HG02623 (cell line): ENCODE results near the gene SLC24A4.

Experiments
- ATAC-seq: cut with Tn5 transposase; IDR thresholded peaks from one replicate; pipeline ENCODE4 v1.9.1; 2021; ENCODE audit warnings: moderate library complexity; ENCODE audit not compliant: unreplicated experiment

Gene SLC24A4

GRCh38 chr14:92323011-92323915 is at the start of gene SLC24A4:
Gene SLC24A4, plus strand, starts transcription at chr14:92323165. Its CDS starts 666 bp downstream, at chr14:92323831.
- no peak for ATAC-seq

GRCh38 chr14:92273166-92273565 is 49.8 kb upstream of the SLC24A4 start:
- no peak for ATAC-seq

GRCh38 chr14:92274055-92274454 is 48.9 kb upstream of the SLC24A4 start:
- no peak for ATAC-seq

- no peak for ATAC-seq
Measured at GRCh38 chr14:92276074-92276473, 46.9 kb upstream of the SLC24A4 start.

- no peak for ATAC-seq
Measured at GRCh38 chr14:92277031-92277430, 45.9 kb upstream of the SLC24A4 start.

- ATAC-seq: no peak
Measured at GRCh38 chr14:92280554-92281262, 42.3 kb upstream of the SLC24A4 start.

GRCh38 chr14:92282669-92283068 is 40.3 kb upstream of the SLC24A4 start:
- no peak for ATAC-seq

- no peak for ATAC-seq
Measured at GRCh38 chr14:92285311-92285710, 37.7 kb upstream of the SLC24A4 start.

GRCh38 chr14:92287987-92288386 is 35.0 kb upstream of the SLC24A4 start:
- ATAC-seq: no peak

GRCh38 chr14:92288994-92289660 is 33.8 kb upstream of the SLC24A4 start:
- no peak for ATAC-seq

GRCh38 chr14:92292673-92293072 is 30.3 kb upstream of the SLC24A4 start:
- ATAC-seq: no peak

- ATAC-seq: no peak
Measured at GRCh38 chr14:92294506-92294905, 28.5 kb upstream of the SLC24A4 start.

GRCh38 chr14:92297818-92298595 is 25.0 kb upstream of the SLC24A4 start:
- no peak for ATAC-seq

GRCh38 chr14:92302481-92302880 is 20.5 kb upstream of the SLC24A4 start:
- ATAC-seq: no peak

- no peak for ATAC-seq
Measured at GRCh38 chr14:92308716-92309115, 14.2 kb upstream of the SLC24A4 start.

GRCh38 chr14:92309968-92310530 is 12.9 kb upstream of the SLC24A4 start:
- ATAC-seq: no peak

- ATAC-seq: no peak
Measured at GRCh38 chr14:92310776-92311375, 12.1 kb upstream of the SLC24A4 start.

GRCh38 chr14:92314182-92314581 is 8.8 kb upstream of the SLC24A4 start:
- ATAC-seq: no peak

GRCh38 chr14:92315050-92315805 is 7.7 kb upstream of the SLC24A4 start:
- ATAC-seq: no peak
